NCI-H2196 treated with DMSO at 0.1 percent for 48 hours (cell line): ENCODE measurements around the gene MAP3K7.
A peak's percentile ranks its signal among the peaks of the same experiment; 100 is the strongest.

ENCODE experiments used
- DNase-seq: peaks from one replicate; lab custom pipeline; 2025; ENCODE audit not compliant: unreplicated experiment; lab: John Stamatoyannopoulos, UW

MAP3K7 gene

GRCh38 chr6:90485635-90486277 lies 101.1 kb downstream of the MAP3K7 start:
- DNase-seq = no peak

- no peak for DNase-seq
Observed at GRCh38 chr6:90484903-90485302, 102.0 kb downstream of the MAP3K7 start.

GRCh38 chr6:90484385-90484784 lies 102.5 kb downstream of the MAP3K7 start:
- DNase-seq = no peak

- DNase-seq = no peak
Observed at GRCh38 chr6:90483956-90484355, 102.9 kb downstream of the MAP3K7 start.

- no peak for DNase-seq
Observed at GRCh38 chr6:90483116-90483839, 103.6 kb downstream of the MAP3K7 start.

- no peak for DNase-seq
Observed at GRCh38 chr6:90480666-90481065, 106.2 kb downstream of the MAP3K7 start.

- DNase-seq = no peak
Observed at GRCh38 chr6:90479603-90479926, 107.3 kb downstream of the MAP3K7 start.

- peak; percentile 76 for DNase-seq
Observed at GRCh38 chr6:90478789-90479602, 107.9 kb downstream of the MAP3K7 start.

GRCh38 chr6:90478278-90478677 lies 108.6 kb downstream of the MAP3K7 start:
- no peak for DNase-seq

- no peak for DNase-seq
Observed at GRCh38 chr6:90477366-90477765, 109.5 kb downstream of the MAP3K7 start.

GRCh38 chr6:90472716-90473115 lies 114.2 kb downstream of the MAP3K7 start:
- no peak for DNase-seq

- DNase-seq = no peak
Observed at GRCh38 chr6:90471263-90471662, 115.6 kb downstream of the MAP3K7 start.

- no peak for DNase-seq
Observed at GRCh38 chr6:90469906-90470305, 117.0 kb downstream of the MAP3K7 start.

GRCh38 chr6:90468859-90469258 lies 118.0 kb downstream of the MAP3K7 start:
- no peak for DNase-seq

- no peak for DNase-seq
Observed at GRCh38 chr6:90468080-90468479, 118.8 kb downstream of the MAP3K7 start.

- no peak for DNase-seq
Observed at GRCh38 chr6:90467546-90467945, 119.3 kb downstream of the MAP3K7 start.

GRCh38 chr6:90466154-90466940 lies 120.5 kb downstream of the MAP3K7 start:
- DNase-seq = no peak

- no peak for DNase-seq
Observed at GRCh38 chr6:90465686-90466085, 121.2 kb downstream of the MAP3K7 start.

- DNase-seq = no peak
Observed at GRCh38 chr6:90464507-90464906, 122.4 kb downstream of the MAP3K7 start.

GRCh38 chr6:90463874-90464273 lies 123.0 kb downstream of the MAP3K7 start:
- no peak for DNase-seq
